Measurements from ENCODE around the gene BEST1.

The BEST1 gene

DNA sequence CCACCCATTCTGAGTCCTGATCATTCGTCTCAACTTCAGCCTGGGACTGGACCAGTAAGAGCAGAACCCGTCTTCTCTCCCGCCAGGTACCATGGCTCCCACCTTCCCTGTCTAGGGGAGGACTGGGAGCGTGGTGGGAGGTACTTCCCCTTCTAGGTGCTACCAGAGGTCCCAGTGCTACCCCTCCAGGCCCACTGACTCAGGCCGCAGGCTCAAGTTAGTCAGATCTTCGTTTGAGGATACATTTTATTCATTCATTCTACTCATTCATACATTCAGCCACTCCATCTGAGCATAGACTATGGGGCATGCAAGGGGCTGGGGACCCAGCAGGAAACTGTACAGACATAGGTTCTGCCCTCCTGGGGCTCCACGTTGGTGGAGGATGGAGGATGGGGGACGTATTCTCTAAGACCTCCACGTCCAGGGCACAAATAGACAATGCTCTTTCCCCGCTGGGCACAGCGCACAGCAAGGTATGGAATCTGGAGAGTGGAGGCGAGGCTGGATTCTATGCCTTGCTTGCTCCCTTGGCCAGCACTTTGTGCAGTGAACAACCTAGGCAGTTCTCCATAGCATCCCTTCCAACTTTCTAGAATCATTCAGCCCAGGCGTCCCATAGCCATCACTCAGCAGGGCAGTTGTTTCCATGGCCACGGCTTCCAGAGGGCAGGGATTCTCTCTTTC, 31.8 kb upstream of the BEST1 start:
- Histone ChIP-seq H3K27ac (ENCODE audit: low read depth, low read length) (no peak overlapping the region), H3K56ac (ENCODE audit: low read length) (no peak overlapping the region), H2BK15ac (replicated peaks; ENCODE audit: low read depth) (no peak overlapping the region), H3K18ac (ENCODE audit: low read length) (no peak overlapping the region), H3K36me3 (ENCODE audit: control insufficient read depth, insufficient read depth, low read length) (no peaks in the 10 kb centered on the region), H2BK5ac (ENCODE audit: low read length) (no peak overlapping the region), H3K4ac (ENCODE audit: low read depth, low read length) (no peak overlapping the region), H3K79me2 (ENCODE audit: control insufficient read depth, insufficient read depth, low read length) (no peaks in the 10 kb centered on the region), H2AK5ac (ENCODE audit: low read length) (no peak overlapping the region), H4K8ac (ENCODE audit: low read depth, low read length) (no peak overlapping the region), H3K9ac (ENCODE audit: low read length) (no peak overlapping the region), H3K79me1 (ENCODE audit: low read length) (no peaks in the 10 kb centered on the region), H3K4me3 (ENCODE audit: low read length) (no peak overlapping the region), H2BK120ac (ENCODE audit: low read depth, low read length) (no peak overlapping the region), H3K4me2 (ENCODE audit: low read length) (no peak overlapping the region), H3K4me1 (ENCODE audit: control insufficient read depth, low read depth, low read length) (peaks cover 6% of the 10 kb centered on the region), H3K23ac (ENCODE audit: low read length) (no peak overlapping the region), H3K27me3 (ENCODE audit: insufficient read depth, low read length, poor library complexity) (no peaks in the 10 kb centered on the region), H4K5ac (ENCODE audit: low read length) (no peak overlapping the region)
- no peak for DNase-seq
- WGBS (ENCODE audit: extremely low coverage, insufficient coverage, low lambda C conversion rate), result no CpG with 5 or more reads among the region's 14 CpGs

DNA sequence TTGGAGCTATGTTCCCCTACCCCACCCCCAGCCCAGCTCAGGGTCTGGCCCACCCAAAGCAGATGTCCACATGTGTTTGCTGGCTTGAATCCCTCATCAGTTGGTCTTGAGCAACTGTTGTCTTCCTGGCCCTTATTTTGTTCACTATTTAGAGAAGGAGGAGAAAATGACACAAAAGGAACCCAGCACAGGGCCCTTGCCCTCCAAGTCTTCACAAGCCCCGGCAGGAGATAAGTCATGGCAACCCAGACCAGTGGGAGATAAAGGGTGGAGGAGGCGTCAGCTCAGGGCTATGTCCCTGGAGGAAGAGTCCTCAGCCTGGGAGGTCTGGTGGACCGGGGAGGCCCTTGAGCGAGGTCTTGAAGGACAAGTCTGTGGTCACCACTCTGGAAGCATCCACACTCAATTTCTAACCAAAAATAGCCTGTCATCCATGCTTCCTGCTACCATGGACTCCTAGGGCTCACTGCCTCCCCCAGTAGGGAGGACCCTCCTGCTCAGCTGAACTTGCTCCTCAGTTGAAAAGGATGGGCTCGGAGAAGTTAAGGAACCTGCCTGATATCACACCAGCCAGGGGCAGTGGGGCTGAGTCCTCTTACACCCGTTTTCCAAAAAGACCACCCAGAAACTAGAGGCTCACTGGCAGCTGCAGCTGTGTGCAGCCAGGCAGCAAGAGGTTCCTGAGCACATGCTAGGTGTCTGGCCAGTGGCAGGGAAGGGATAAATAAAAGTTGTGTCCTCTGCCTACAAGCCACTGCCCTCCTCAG, 31.0 kb upstream of the BEST1 start:
- Histone ChIP-seq H3K79me2 (ENCODE audit: control insufficient read depth, insufficient read depth, low read length) (no peaks in the 10 kb centered on the region), H2BK5ac (ENCODE audit: low read length) (no peak overlapping the region), H3K4me1 (ENCODE audit: control insufficient read depth, low read depth, low read length) (peaks cover 6% of the 10 kb centered on the region), H2BK15ac (replicated peaks; ENCODE audit: low read depth) (no peak overlapping the region), H3K23ac (ENCODE audit: low read length) (no peak overlapping the region), H4K5ac (ENCODE audit: low read length) (no peak overlapping the region), H2BK120ac (ENCODE audit: low read depth, low read length) (no peak overlapping the region), H3K56ac (ENCODE audit: low read length) (no peak overlapping the region), H4K8ac (ENCODE audit: low read depth, low read length) (no peak overlapping the region), H3K4me3 (ENCODE audit: low read length) (no peak overlapping the region), H3K18ac (ENCODE audit: low read length) (no peak overlapping the region), H3K4ac (ENCODE audit: low read depth, low read length) (no peak overlapping the region), H3K27ac (ENCODE audit: low read depth, low read length) (no peak overlapping the region), H2AK5ac (ENCODE audit: low read length) (no peak overlapping the region), H3K27me3 (ENCODE audit: insufficient read depth, low read length, poor library complexity) (no peaks in the 10 kb centered on the region), H3K4me2 (ENCODE audit: low read length) (no peak overlapping the region), H3K36me3 (ENCODE audit: control insufficient read depth, insufficient read depth, low read length) (no peaks in the 10 kb centered on the region), H3K79me1 (ENCODE audit: low read length) (no peaks in the 10 kb centered on the region), H3K9ac (ENCODE audit: low read length) (no peak overlapping the region)
- DNase-seq, result no peak
- WGBS (ENCODE audit: extremely low coverage, insufficient coverage, low lambda C conversion rate), result no CpG with 5 or more reads among the region's 6 CpGs

DNA sequence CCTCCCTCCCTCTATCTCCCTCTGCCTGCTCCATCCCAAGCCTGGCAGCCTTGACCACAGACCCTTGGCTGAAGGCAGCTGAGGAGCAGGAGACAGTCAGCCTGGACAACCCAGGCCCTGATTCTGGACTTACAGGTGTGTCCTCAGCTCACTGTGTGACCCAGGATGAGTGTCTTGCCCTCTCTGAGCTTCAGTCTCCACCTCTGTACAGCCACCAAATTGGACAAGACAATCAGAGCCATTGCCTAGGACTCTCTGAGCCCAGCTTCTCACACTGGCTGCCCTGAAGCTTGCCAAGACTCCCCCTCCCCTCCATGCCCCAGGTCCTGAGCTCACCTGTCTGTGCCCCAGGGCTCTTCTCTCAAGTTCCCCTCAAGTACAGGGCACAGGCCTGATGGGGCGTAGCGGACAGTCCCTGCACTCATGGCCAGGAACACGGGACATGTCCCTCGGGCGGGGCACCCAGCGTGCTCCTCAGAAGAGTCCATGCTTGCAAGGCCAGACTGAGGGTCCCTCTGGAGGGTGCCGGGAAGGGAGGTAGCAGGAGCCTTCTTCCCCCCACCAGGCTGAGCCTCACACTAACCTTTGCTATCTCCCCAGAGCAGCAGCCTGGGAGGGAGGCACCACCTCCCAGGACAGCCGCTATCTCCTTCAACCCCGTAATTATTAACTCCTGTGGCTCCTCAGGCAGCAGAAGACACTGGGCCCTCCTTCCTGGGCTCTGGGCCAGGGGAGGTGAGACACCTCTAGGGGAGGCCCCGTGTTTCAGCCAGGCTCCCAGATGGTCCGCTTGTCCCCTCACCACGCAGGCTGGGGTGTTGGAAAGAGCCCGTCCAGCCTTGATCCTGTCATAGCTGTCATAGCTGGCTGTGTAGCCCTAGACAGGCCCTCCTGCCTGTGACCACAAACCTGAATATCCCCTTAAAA, 30.2 kb upstream of the BEST1 start:
- no CpG with 5 or more reads among the region's 13 CpGs for WGBS (ENCODE audit: extremely low coverage, insufficient coverage, low lambda C conversion rate)
- H2BK15ac ChIP-seq (replicated peaks; ENCODE audit: low read depth), result no peak overlapping the region
- peak; percentile 44 for DNase-seq
- no peak overlapping the region for H4K5ac ChIP-seq (ENCODE audit: low read length)
- H3K4me2 ChIP-seq (ENCODE audit: low read length), result no peak overlapping the region
- no peak overlapping the region for H3K18ac ChIP-seq (ENCODE audit: low read length)
- no peak overlapping the region for H4K8ac ChIP-seq (ENCODE audit: low read depth, low read length)
- no peak overlapping the region for H3K4me3 ChIP-seq (ENCODE audit: low read length)
- no peak overlapping the region for H3K27ac ChIP-seq (ENCODE audit: low read depth, low read length)
- no peaks in the 10 kb centered on the region for H3K79me2 ChIP-seq (ENCODE audit: control insufficient read depth, insufficient read depth, low read length)
- H3K56ac ChIP-seq (ENCODE audit: low read length), result no peak overlapping the region
- H3K79me1 ChIP-seq (ENCODE audit: low read length), result no peaks in the 10 kb centered on the region
- no peak overlapping the region for H2BK5ac ChIP-seq (ENCODE audit: low read length)
- H3K9ac ChIP-seq (ENCODE audit: low read length), result no peak overlapping the region
- H2BK120ac ChIP-seq (ENCODE audit: low read depth, low read length), result no peak overlapping the region
- no peaks in the 10 kb centered on the region for H3K27me3 ChIP-seq (ENCODE audit: insufficient read depth, low read length, poor library complexity)
- no peak overlapping the region for H3K4ac ChIP-seq (ENCODE audit: low read depth, low read length)
- no peak overlapping the region for H2AK5ac ChIP-seq (ENCODE audit: low read length)
- peaks cover 6% of the 10 kb centered on the region for H3K4me1 ChIP-seq (ENCODE audit: control insufficient read depth, low read depth, low read length)
- H3K23ac ChIP-seq (ENCODE audit: low read length), result no peak overlapping the region
- no peaks in the 10 kb centered on the region for H3K36me3 ChIP-seq (ENCODE audit: control insufficient read depth, insufficient read depth, low read length)

DNA sequence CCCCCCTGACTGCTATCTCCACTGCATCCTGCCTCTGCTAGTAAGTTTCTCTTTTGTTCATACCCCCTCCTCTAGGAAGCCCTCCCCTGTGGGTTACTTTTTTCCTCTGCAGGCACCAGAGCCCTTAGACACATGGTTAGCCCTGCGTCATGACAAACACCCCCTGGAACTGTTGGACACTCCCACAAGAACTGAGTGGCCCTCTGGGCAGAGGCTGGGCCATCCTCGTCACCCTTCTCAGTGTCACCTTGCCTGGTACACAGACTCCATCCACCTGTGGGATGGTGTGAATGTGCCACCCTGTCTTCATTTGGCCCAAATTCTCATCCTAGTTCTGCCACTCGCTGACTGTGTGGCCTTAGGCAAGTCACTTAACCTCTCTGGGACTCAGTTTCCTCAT, 28.7 kb upstream of the BEST1 start:
- Histone ChIP-seq H4K5ac (ENCODE audit: low read length) (no peak overlapping the region), H3K27me3 (ENCODE audit: insufficient read depth, low read length, poor library complexity) (no peaks in the 10 kb centered on the region), H2BK15ac (replicated peaks; ENCODE audit: low read depth) (no peak overlapping the region), H3K18ac (ENCODE audit: low read length) (no peak overlapping the region), H2BK5ac (ENCODE audit: low read length) (no peak overlapping the region), H4K8ac (ENCODE audit: low read depth, low read length) (no peak overlapping the region), H3K27ac (ENCODE audit: low read depth, low read length) (no peak overlapping the region), H3K4me2 (ENCODE audit: low read length) (no peak overlapping the region), H3K79me2 (ENCODE audit: control insufficient read depth, insufficient read depth, low read length) (no peaks in the 10 kb centered on the region), H3K4ac (ENCODE audit: low read depth, low read length) (no peak overlapping the region), H3K4me1 (ENCODE audit: control insufficient read depth, low read depth, low read length) (peaks cover 6% of the 10 kb centered on the region), H3K23ac (ENCODE audit: low read length) (no peak overlapping the region), H3K4me3 (ENCODE audit: low read length) (no peak overlapping the region), H2BK120ac (ENCODE audit: low read depth, low read length) (no peak overlapping the region), H3K79me1 (ENCODE audit: low read length) (no peaks in the 10 kb centered on the region), H2AK5ac (ENCODE audit: low read length) (no peak overlapping the region), H3K36me3 (ENCODE audit: control insufficient read depth, insufficient read depth, low read length) (no peaks in the 10 kb centered on the region), H3K56ac (ENCODE audit: low read length) (no peak overlapping the region), H3K9ac (ENCODE audit: low read length) (no peak overlapping the region)
- no CpG with 5 or more reads among the region's 3 CpGs for WGBS (ENCODE audit: extremely low coverage, insufficient coverage, low lambda C conversion rate)
- DNase-seq, result no peak

DNA sequence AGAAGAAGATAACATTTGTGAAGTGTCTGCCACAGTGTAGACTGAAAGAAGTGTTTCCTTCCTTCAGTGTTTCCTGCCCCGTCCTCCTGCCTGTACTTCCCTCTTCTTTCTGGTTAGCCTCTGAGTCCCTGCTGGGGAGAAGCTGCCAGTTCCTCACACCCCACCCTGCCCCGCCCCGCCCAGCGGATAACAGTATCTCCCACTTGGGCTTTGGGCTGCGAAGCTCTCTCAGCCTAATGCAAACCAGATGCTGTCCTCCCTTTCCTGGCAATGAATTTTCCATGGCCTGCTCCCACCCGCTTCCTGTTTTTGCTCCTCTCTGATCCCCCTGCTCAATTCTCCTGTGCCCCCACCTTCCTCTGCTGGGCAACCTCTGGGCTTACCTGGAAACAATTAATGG, 27.6 kb upstream of the BEST1 start:
- Histone ChIP-seq H2BK5ac (ENCODE audit: low read length) (no peak overlapping the region), H3K4ac (ENCODE audit: low read depth, low read length) (no peak overlapping the region), H3K23ac (ENCODE audit: low read length) (no peak overlapping the region), H3K27ac (ENCODE audit: low read depth, low read length) (no peak overlapping the region), H3K18ac (ENCODE audit: low read length) (no peak overlapping the region), H3K56ac (ENCODE audit: low read length) (peak overlapping the region; percentile 37), H3K27me3 (ENCODE audit: insufficient read depth, low read length, poor library complexity) (no peaks in the 10 kb centered on the region), H2BK15ac (replicated peaks; ENCODE audit: low read depth) (no peak overlapping the region), H3K4me3 (ENCODE audit: low read length) (no peak overlapping the region), H2BK120ac (ENCODE audit: low read depth, low read length) (no peak overlapping the region), H3K36me3 (ENCODE audit: control insufficient read depth, insufficient read depth, low read length) (no peaks in the 10 kb centered on the region), H4K5ac (ENCODE audit: low read length) (no peak overlapping the region), H2AK5ac (ENCODE audit: low read length) (no peak overlapping the region), H3K9ac (ENCODE audit: low read length) (no peak overlapping the region), H3K79me2 (ENCODE audit: control insufficient read depth, insufficient read depth, low read length) (no peaks in the 10 kb centered on the region), H4K8ac (ENCODE audit: low read depth, low read length) (no peak overlapping the region), H3K79me1 (ENCODE audit: low read length) (no peaks in the 10 kb centered on the region), H3K4me1 (ENCODE audit: control insufficient read depth, low read depth, low read length) (peaks cover 6% of the 10 kb centered on the region), H3K4me2 (ENCODE audit: low read length) (no peak overlapping the region)
- DNase-seq, result peak; percentile 79
- WGBS (ENCODE audit: extremely low coverage, insufficient coverage, low lambda C conversion rate), result no CpG with 5 or more reads among the region's 6 CpGs
